HL-60/S4 (cell line): Measurements from ENCODE around the gene FUOM.

ENCODE experiments used
- in situ Hi-C: fragments of 300-500 bp; cut with MboI; formaldehyde crosslinking; loops from 2 replicates; pipeline ENCODE4 v1.14.3; 2022; ENCODE audit warnings: low sequenced_read_pairs

Gene FUOM

GRCh38 chr10:133353202-133353959 lies 4.4 kb downstream of the FUOM start:
- in situ Hi-C loops = no loop called here

- in situ Hi-C loops = no loop called here
Measured at GRCh38 chr10:133351408-133352318, 6.2 kb downstream of the FUOM start.

- in situ Hi-C loops = no loop called here
Measured at GRCh38 chr10:133350950-133351329, 6.9 kb downstream of the FUOM start.

DNA sequence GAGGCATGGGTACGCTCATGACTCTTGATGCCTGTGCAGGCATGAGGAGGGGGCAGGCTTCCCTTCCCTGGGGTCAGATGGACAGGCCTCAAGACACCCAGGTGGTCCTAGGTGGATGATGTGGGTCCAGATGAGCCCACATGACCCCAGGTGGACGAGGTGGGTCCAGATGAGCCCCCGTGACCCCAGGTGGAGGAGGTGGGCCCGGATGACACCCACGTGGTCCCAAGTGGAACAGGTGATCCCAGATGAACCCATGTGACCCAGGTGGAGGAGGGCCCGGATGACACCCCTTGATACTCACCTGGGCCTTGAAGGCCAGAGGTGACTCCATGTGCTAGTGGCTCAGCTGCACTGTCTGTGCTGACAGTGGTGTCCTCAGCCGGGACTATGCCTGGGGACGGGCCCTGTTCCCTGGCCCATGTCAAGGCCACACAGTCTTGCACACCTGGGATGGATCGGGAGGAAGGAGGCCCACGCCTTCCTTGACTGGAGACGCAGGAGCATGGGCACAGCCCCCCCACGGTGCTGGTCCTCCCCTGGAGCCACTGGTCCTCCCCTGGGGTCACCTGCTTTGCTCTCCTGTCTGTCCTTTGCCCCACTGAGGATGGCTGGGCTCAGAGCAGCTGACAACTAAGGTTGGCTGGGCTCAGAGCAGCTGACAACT lies 7.4 kb downstream of the FUOM start:
- in situ Hi-C loops = no loop called here

DNA sequence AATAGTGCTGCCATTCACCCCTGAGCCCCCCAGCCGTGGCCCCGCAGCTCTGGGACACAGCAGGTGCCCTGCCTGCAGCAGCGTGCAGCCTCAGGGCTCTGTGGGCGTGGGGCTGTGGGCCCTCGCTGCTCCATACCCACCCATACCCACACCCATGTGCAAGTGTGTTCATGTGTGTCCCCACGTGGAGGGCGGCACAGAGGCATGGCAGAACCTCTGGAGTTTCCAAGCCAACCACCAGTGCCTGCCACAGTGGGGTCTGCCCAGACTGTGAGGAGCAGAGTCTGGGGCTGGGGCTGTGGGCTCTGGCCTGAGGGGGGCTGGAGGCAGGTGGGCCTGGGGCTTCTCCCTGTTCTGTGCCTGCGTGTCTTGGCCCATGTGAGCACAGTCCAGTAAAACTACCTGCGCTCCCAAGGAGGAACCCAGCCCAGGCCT lies 8.2 kb downstream of the FUOM start:
- in situ Hi-C loops = no loop called here

GRCh38 chr10:133349160-133349568 lies 8.7 kb downstream of the FUOM start:
- in situ Hi-C loops = no loop called here

DNA sequence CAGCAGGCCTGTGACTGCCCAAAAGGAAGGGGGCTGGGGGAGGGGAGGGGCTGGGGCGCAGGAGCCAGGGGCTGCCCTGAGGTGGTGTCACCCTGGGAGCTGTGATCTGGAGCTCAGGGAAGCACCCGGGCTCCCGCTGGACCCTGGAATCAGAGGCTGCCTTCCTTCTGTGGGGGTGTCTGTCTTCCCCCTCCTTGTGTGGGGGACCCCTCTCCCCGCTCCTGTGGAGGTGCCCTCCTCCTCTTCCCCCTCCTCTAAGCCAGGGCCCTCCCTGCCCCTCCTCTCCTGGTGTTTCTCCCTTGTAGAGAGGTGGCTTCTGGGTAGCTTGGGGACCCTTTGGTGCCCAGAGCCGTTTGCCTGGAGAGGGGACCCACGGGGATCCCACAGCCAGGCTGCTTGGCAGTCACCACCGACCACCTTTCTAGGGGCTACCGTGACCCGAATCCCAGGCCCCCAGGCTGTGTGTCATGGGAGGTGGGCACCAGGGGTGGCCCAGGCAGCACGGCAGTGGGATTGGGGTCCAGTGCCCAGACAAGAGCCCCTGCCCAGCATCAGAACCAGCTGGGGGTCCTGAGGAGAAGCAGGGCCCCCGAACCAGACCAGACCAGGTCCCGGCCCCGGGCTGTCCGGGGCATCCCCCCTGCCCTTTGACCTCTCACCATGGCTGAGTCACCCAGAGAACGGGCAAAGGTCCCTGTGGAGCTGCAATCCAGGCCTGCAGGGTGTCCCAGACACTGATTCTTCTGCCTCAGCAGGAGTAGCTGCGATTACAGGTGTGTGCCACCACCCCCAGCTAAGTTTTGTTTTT lies 9.9 kb downstream of the FUOM start:
- in situ Hi-C loops = no loop called here

DNA sequence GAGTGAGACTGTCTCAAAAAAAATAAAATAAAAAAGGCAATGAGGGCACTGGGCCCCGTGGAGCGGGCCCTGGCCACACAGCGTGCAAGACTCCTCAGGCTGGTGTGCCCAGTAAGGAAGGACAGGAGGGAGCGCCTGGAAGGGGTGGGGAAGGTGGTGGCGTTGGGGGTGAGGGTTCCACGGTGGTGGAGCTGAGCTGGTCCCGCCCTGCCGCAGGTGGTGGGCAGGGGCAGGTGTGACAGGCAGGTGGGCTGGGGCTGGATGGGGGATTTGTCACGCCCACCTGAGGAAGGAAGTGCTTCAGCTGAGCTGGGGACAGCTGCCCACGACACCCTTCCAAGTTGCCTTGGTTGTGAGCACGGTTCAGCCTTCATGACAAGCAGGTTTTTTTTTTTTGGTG lies 11.4 kb downstream of the FUOM start:
- in situ Hi-C loops = no loop called here

GRCh38 chr10:133344236-133344635 lies 13.6 kb downstream of the FUOM start:
- in situ Hi-C loops = no loop called here

DNA sequence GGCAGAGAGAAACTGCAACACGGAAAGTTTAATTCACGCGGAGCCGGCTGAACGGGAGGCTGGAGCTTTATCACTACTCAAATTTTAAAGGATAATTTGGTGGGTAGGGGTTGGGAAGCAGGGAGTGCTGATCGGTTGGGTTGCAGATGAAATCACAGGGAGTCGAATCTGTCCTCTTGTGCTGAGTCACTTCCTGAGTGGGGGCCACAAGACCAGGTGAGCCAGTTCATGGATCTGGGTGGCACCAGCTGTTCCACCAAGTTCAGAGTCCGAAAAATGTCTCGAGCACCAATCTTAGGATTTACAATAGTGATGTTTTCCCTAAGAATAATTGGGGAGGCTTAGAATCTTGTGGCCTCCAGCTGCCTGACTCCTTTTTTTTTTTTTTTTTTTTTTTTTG lies 14.3 kb downstream of the FUOM start:
- in situ Hi-C loops = no loop called here

DNA sequence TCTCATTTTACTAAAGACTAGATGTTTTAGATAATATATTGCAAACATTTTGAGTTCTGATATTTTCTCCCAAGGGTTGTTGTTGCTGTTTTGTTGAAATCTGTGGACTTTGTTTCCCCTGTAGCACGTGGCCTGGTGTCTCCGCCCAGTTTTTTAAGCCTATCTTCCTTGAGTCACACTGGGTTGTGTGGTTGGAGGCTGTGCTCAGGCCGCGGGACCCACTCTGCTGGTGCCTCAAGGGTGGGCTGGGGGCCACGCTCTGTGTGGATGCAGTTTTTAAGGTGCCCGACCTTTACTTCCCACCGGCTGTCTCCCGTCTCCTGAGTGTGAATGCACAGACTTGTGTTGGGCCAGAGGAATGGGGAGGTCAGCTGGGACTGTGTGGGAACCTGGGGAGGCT lies 14.9 kb downstream of the FUOM start:
- in situ Hi-C loops = no loop called here

DNA sequence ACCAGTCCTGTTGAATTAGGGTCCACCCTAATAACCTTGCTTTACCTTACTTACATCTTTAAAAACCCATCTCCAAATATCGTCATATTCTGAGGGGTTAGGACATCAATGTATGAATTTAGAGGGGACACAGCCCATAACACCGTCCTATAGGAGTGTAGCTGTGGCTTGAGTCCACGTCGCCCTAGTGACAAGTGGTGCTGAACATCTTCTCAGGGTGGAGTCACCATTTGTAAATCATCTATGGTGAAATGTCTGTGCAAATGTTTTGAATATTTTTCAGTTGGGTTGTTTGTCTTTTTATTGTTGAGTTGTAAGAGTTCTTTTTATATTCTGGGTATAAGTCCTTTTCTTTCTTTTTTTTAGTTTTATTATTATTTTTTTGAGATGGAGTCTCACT lies 15.8 kb downstream of the FUOM start:
- in situ Hi-C loops = no loop called here

DNA sequence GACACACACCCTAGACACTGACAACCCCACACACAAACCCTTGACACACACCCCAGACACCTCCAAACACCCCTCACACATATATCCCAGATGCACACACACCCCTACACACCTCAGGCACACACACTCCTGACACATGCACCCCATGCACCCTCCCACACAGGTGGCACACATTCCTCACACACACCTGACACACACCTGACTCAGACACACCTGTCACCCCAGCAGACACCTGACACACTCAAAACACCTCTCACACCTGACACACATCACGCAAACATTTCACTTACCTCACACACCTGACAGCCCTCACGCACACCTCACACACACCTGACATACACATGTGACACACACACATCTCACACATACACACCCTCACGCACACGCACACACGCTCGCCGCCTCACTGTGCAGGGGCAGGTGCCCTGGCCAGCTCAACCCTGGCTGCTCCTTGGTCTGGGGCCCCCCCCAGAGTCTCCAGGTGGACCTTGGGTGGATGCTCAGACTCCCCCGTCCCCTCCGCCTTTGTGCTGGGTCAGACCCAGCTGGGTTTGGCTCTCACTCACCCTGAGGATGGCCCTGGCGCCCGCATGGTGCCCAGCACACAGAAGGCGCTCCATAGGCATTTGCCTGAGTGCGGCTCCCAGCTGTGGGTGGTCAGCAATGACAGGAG lies 18.0 kb downstream of the FUOM start:
- in situ Hi-C loops = no loop called here

- in situ Hi-C loops = no loop called here
Measured at GRCh38 chr10:133338080-133339071, 19.4 kb downstream of the FUOM start.

- in situ Hi-C loops = no loop called here
Measured at GRCh38 chr10:133337370-133337725, 20.5 kb downstream of the FUOM start.

- in situ Hi-C loops = no loop called here
Measured at GRCh38 chr10:133336577-133337369, 21.0 kb downstream of the FUOM start, which contains the start of gene CALY. Gene CALY (minus strand): TSS chr10:133336896. CDS start chr10:133328989, 7,907 bp downstream.

GRCh38 chr10:133336118-133336576 lies 21.7 kb downstream of the FUOM start:
- in situ Hi-C loops = no loop called here
